Fibroblast of lung (primary cell): ENCODE data around the gene STAT5A. TPM values are rescaled to one million over a fixed set of nuclear protein-coding genes. Genes with fewer than 3 reads are reported as not detected.

Experiments
- DNase-seq, 2 donors: peaks; one replicate each; pipeline versions ENCODE4 v3.0.0 to v3.0.0-alpha.2; 2010; ENCODE audit warnings: low read depth in 2 of 2
- H2AFZ ChIP-seq: 2 replicates; pipeline ENCODE4 v1.5.1; 2012; ENCODE audit warnings: low read length, control low read depth, inconsistent platforms
- H3K27ac ChIP-seq: 2 replicates; pipeline ENCODE4 v1.5.1; 2011; ENCODE audit warnings: low read length, control low read depth; ENCODE audit not compliant: insufficient read depth
- H3K27me3 ChIP-seq: 2 replicates; pipeline ENCODE4 v1.5.1; 2011; ENCODE audit warnings: mild to moderate bottlenecking, low read length; ENCODE audit not compliant: control insufficient read depth, insufficient read depth
- H3K36me3 ChIP-seq: 2 replicates; pipeline ENCODE4 v1.5.1; 2011; ENCODE audit warnings: low read length; ENCODE audit not compliant: control insufficient read depth, insufficient read depth
- H3K4me1 ChIP-seq: 2 replicates; pipeline ENCODE4 v1.5.1; 2011; ENCODE audit warnings: low read length; ENCODE audit not compliant: control insufficient read depth, insufficient read depth; ENCODE audit errors: extremely low read depth
- H3K4me2 ChIP-seq: 2 replicates; pipeline ENCODE4 v1.5.1; 2011; ENCODE audit warnings: low read length, control low read depth; ENCODE audit not compliant: insufficient read depth; ENCODE audit errors: extremely low read depth
- H3K4me3 ChIP-seq, 4 experiments: fragments of 200-600 bp in 1 of 4; sonication (generic) in 1 of 4; replicated peaks in 1 of 4; 2 replicates each; pipeline ENCODE4 v1.5.1; 2011 to 2016; ENCODE audit warnings: low read length in 4 of 4, low read depth in 3 of 4, mild to moderate bottlenecking in 3 of 4, control low read depth in 2 of 4, inconsistent platforms in 1 of 4, mixed read lengths in 1 of 4; ENCODE audit not compliant: insufficient read depth in 1 of 4; ENCODE audit errors: control extremely low read depth in 1 of 4
- H3K79me2 ChIP-seq: 2 replicates; pipeline ENCODE4 v1.5.1; 2012; ENCODE audit warnings: mild to moderate bottlenecking, low read length, inconsistent platforms; ENCODE audit not compliant: control insufficient read depth, insufficient read depth
- H3K9ac ChIP-seq: 2 replicates; pipeline ENCODE4 v1.5.1; 2011; ENCODE audit warnings: mild to moderate bottlenecking, low read length, control low read depth; ENCODE audit not compliant: insufficient read depth
- H3K9me3 ChIP-seq: 2 replicates; pipeline ENCODE4 v1.5.1; 2012; ENCODE audit warnings: low read depth, low read length; ENCODE audit not compliant: control insufficient read depth, insufficient read depth
- H4K20me1 ChIP-seq: 2 replicates; pipeline ENCODE4 v1.5.1; 2011; ENCODE audit warnings: low read length; ENCODE audit not compliant: control insufficient read depth, insufficient read depth; ENCODE audit errors: extremely low read depth
- CTCF ChIP-seq, 2 donors: IDR thresholded peaks in 1 of 2; conservative IDR thresholded peaks in 1 of 2; 1 replicate in 1 of 2; 2 replicates in 1 of 2; pipeline ENCODE4 v1.5.1; 2011 to 2012; ENCODE audit warnings: low read length in 2 of 2, control low read depth in 1 of 2, inconsistent platforms in 1 of 2, low read depth in 1 of 2, mild to moderate bottlenecking in 1 of 2
- EZH2 ChIP-seq: IDR thresholded peaks from 2 replicates; pipeline ENCODE4 v1.5.1; 2012; ENCODE audit warnings: low read length, control low read depth, mild to moderate bottlenecking; ENCODE audit errors: missing control alignments
- polyA plus RNA-seq, 2 donors: library from polyadenylated mRNA; depleted of rRNA in 1 of 2; stranded (reverse) in 1 of 2; unstranded in 1 of 2; fragments of >200 nt; gene quantifications; 2 replicates each; pipeline ENCODE4 v1.2.1, GENCODE V29; 2011 to 2012; ENCODE audit warnings: missing spikeins in 1 of 2
- total RNA-seq: library from RNA; depleted of rRNA; stranded (reverse); fragments of >200 nt; gene quantifications from 2 replicates; pipeline ENCODE4 v1.2.1, GENCODE V29; 2014

STAT5A gene
- total and polyA plus RNA-seq, 2 donors (not counting 1 experiment from before 2014, with no cell fraction given): 6.9 to 28.4 TPM

DNA sequence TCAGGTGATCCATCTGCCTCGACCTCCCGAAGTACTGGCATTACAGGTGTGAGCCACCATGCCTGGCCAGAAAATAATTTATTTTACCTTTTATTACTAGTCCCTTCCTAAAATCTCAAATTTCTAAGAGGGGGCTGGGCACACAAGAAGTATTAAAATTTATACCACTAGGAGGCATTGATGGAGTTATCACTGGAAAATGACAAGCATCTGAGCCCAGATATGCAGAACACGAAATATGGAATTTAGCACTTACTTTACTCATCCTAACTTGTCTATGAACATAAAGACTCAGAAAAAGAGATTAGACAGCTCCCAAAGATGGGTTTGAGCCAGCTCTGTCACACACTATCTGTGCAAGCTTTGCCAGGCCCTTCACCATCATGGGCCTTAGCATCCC, 46.4 kb downstream of the STAT5A start:
- H2AFZ ChIP-seq: no peak overlapping the region
- H3K4me2 ChIP-seq: no peak overlapping the region
- no peaks in the 10 kb centered on the region for H3K27me3 ChIP-seq
- H4K20me1 ChIP-seq: no peaks in the 10 kb centered on the region
- no peak overlapping the region for H3K4me3 ChIP-seq
- no peak for DNase-seq
- no peak for TF ChIP-seq EZH2
- peak in 1 of 2 donors; percentile 13 for TF ChIP-seq CTCF (conservative IDR thresholded peaks at IDR 0.05 in 1 of 2, IDR thresholded peaks at IDR 0.05 in 1 of 2; ENCODE audit: low read depth in 1 of 2, low read length in 2 of 2)
- H3K36me3 ChIP-seq: peaks cover 30% of the 10 kb centered on the region
- H3K9me3 ChIP-seq: no peaks in the 10 kb centered on the region
- H3K27ac ChIP-seq: no peak overlapping the region
- no peaks in the 10 kb centered on the region for H3K79me2 ChIP-seq
- no peak overlapping the region for H3K9ac ChIP-seq
- H3K4me1 ChIP-seq: no peaks in the 10 kb centered on the region

DNA sequence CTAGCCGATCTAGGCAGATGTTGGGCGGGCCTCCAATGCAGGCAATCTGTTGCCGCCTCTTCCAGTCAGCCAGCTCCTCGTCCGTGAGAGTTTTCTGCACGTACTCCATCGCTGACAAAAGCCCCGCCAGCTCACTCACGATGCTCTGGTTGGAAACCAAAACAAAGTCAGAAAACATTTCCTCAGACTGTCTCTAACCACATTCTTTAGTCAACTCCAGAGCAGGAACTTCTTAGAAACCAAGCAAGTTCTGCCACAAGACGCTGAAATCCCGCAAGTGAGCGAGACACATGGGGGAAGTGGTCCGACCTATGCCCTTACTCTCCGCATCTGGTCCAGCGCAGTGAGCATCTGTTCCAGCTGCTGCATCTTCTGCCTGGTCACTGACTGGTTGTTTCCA, 49.1 kb downstream of the STAT5A start:
- no peak for TF ChIP-seq CTCF (conservative IDR thresholded peaks at IDR 0.05 in 1 of 2, IDR thresholded peaks at IDR 0.05 in 1 of 2; ENCODE audit: low read depth in 1 of 2, low read length in 2 of 2)
- no peak for TF ChIP-seq EZH2
- Histone ChIP-seq H2AFZ (no peak overlapping the region), H3K9me3 (no peaks in the 10 kb centered on the region), H4K20me1 (no peaks in the 10 kb centered on the region), H3K4me2 (peak overlapping the region; percentile 23), H3K4me3 (no peak overlapping the region), H3K27me3 (no peaks in the 10 kb centered on the region), H3K9ac (no peak overlapping the region), H3K27ac (peak overlapping the region; percentile 67), H3K36me3 (peaks cover 29% of the 10 kb centered on the region), H3K4me1 (peaks cover 2% of the 10 kb centered on the region), H3K79me2 (no peaks in the 10 kb centered on the region)
- DNase-seq: peak; percentile 51 to 64

DNA sequence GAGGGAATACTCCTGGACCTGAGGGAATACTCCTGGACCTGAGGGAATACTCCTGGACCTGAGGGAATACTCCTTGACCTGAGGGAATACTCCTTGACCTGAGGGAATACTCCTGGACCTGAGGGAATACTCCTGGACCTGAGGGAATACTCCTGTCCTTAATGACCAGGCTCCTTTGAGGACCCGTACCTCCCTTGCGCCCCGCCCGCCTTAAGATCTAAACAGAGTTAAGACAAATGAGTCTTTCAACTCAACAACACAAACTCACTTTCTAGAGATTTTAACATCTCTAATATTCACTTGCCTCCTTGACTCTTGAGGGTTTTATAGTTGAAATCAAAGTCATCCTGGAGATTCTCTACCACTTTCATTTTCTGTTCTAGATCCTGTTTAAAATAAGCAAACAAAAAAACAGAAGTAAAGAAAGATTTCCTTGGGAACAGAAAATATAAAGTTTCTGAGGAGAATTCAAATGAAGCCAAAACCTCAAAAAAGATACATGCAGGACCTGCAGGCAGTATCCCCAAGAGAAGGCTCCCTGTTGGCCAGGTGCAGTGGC, 50.2 kb downstream of the STAT5A start:
- Histone ChIP-seq H3K4me2 (no peak overlapping the region), H3K4me3 (no peak overlapping the region), H4K20me1 (no peaks in the 10 kb centered on the region), H3K9me3 (no peaks in the 10 kb centered on the region), H3K36me3 (peaks cover 25% of the 10 kb centered on the region), H3K9ac (no peak overlapping the region), H2AFZ (no peak overlapping the region), H3K27ac (peak overlapping the region; percentile 59), H3K4me1 (peaks cover 4% of the 10 kb centered on the region), H3K79me2 (no peaks in the 10 kb centered on the region), H3K27me3 (no peaks in the 10 kb centered on the region)
- DNase-seq: no peak
- TF ChIP-seq EZH2 (no peak), CTCF (conservative IDR thresholded peaks at IDR 0.05 in 1 of 2, IDR thresholded peaks at IDR 0.05 in 1 of 2; ENCODE audit: low read depth in 1 of 2, low read length in 2 of 2) (no peak)
